Loucy (cell line): Measurements from ENCODE around the gene EEF1A1.

Source experiments
- CTCF ChIP-seq: fragments of 200-600 bp; sonication (generic); conservative IDR thresholded peaks from 2 replicates; pipeline ENCODE4 v1.5.1; 2014; ENCODE audit warnings: mild to moderate bottlenecking, antibody characterized with exemption, low read length
- EZH2phosphoT487 ChIP-seq: fragments of 200-600 bp; IDR thresholded peaks from 2 replicates; pipeline ENCODE4 v1.6.1; 2018; ENCODE audit warnings: antibody characterized with exemption, mild to moderate bottlenecking, moderate library complexity, borderline replicate concordance

GRCh38 chr6:73519926-73520687 is 725 bp downstream of the EEF1A1 start:
- TF ChIP-seq CTCF, result no peak
- TF ChIP-seq EZH2phosphoT487, result no peak
